Thyroid gland (tissue), 4 donors: ENCODE measurements around the gene CDC42EP4. TPM values are rescaled to one million over a fixed set of nuclear protein-coding genes. Genes with fewer than 3 reads are reported as not detected.

Experiments used
- DNase-seq, 2 donors: peaks; one replicate each; pipeline ENCODE4 v3.0.0-alpha.2; 2019
- H3K27ac ChIP-seq, 3 donors: fragments of 200-600 bp; sonication (generic); 1 replicate in 2 of 3; 2 replicates in 1 of 3; pipeline ENCODE4 v1.5.1; 2016 to 2019; ENCODE audit warnings: mild to moderate bottlenecking in 1 of 3, moderate library complexity in 1 of 3
- H3K27me3 ChIP-seq: fragments of 200-600 bp; sonication (generic); one replicate; pipeline ENCODE4 v1.5.1; 2019
- H3K36me3 ChIP-seq, 2 donors: fragments of 200-600 bp; sonication (generic); one replicate each; pipeline ENCODE4 v1.5.1; 2016 to 2019
- H3K4me1 ChIP-seq, 2 donors: fragments of 200-600 bp; sonication (generic); one replicate each; pipeline ENCODE4 v1.5.1; 2017 to 2019
- H3K4me3 ChIP-seq, 3 donors: fragments of 200-600 bp; sonication (generic); replicated peaks in 1 of 3; 1 replicate in 2 of 3; 2 replicates in 1 of 3; pipeline ENCODE4 v1.5.1; 2016; ENCODE audit warnings: mild to moderate bottlenecking in 1 of 3
- H3K9me3 ChIP-seq: fragments of 200-600 bp; sonication (generic); one replicate; pipeline ENCODE4 v1.5.1; 2017
- POLR2A ChIP-seq, 2 donors: fragments of 450-650 bp; IDR thresholded peaks; one replicate each; pipeline ENCODE4 v1.6.1; 2017; ENCODE audit warnings: antibody characterized with exemption in 2 of 2, mild to moderate bottlenecking in 2 of 2, moderate library complexity in 1 of 2
- WGBS, 2 donors: methylation state at CpG; one replicate each; pipeline ENCODE4 v1.1.5; 2017; 5-methylcytosine and 5-hydroxymethylcytosine counted together
- intact Hi-C: fragments of 100-400 bp; cut with DNase I; formaldehyde crosslinking; loops from one replicate; pipeline ENCODE4 v1.15.1; 2023
- total RNA-seq, 4 donors: library from RNA; depleted of rRNA; stranded (reverse); fragments of >200 nt; gene quantifications; one replicate each; pipeline ENCODE4 v1.2.3, GENCODE V29; 2016
- TF ChIP-seq, protein P1 (sequence below), 6 experiments: fragments of 200-600 bp in 3 of 6; fragments of 450-650 bp in 3 of 6; sonication (generic) in 3 of 6; IDR thresholded peaks; one replicate each; pipeline ENCODE4 v1.5.1; 2016 to 2019; ENCODE audit warnings: antibody characterized with exemption in 6 of 6, mild to moderate bottlenecking in 2 of 6, inconsistent platforms in 1 of 6, moderate library complexity in 1 of 6

CDC42EP4 gene
- total RNA-seq, 4 donors from 2014 or later: 68.7 to 172 (median 97.3) TPM

DNA sequence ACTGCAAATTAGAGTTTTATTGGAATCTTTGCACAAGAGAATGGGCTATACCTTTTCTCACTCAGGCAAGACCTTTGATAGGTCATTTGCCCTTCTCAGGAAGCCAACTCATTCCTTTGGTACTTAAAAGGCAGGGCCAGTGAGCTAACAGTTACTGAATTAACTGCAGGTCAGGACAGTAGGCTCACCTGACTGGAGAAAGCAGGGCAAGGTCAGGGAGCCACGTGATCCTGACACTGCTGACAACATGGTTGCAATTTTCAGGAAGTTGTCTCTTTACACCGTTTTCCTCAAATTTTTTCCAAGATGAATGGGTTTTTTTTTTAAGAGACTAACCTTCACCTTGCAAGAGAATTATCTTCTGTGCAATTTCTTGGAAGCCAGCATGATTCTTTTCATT lies 71.2 kb downstream of the CDC42EP4 start:
- Histone ChIP-seq H3K27ac (no peak overlapping the region), H3K4me3 (no peak overlapping the region), H3K36me3 (peaks cover 9 to 17% of the 10 kb centered on the region in 2 donors), H3K27me3 (no peaks in the 10 kb centered on the region), H3K9me3 (no peaks in the 10 kb centered on the region), H3K4me1 (peaks cover 0 to 16% of the 10 kb centered on the region in 2 donors)
- 78 to 80% methylated on average over 2 of the region's 2 CpGs for WGBS, 2 donors
- TF ChIP-seq, protein P1, sequence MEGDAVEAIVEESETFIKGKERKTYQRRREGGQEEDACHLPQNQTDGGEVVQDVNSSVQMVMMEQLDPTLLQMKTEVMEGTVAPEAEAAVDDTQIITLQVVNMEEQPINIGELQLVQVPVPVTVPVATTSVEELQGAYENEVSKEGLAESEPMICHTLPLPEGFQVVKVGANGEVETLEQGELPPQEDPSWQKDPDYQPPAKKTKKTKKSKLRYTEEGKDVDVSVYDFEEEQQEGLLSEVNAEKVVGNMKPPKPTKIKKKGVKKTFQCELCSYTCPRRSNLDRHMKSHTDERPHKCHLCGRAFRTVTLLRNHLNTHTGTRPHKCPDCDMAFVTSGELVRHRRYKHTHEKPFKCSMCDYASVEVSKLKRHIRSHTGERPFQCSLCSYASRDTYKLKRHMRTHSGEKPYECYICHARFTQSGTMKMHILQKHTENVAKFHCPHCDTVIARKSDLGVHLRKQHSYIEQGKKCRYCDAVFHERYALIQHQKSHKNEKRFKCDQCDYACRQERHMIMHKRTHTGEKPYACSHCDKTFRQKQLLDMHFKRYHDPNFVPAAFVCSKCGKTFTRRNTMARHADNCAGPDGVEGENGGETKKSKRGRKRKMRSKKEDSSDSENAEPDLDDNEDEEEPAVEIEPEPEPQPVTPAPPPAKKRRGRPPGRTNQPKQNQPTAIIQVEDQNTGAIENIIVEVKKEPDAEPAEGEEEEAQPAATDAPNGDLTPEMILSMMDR (IDR thresholded peaks at IDR 0.05): no peak
- TF ChIP-seq POLR2A (IDR thresholded peaks at IDR 0.05): no peak
- intact Hi-C loops: loop anchor here (10.0 kb wide), 1 partner anchor 516 kb away; no protein-coding TSS in a partner anchor
- no peak for DNase-seq

DNA sequence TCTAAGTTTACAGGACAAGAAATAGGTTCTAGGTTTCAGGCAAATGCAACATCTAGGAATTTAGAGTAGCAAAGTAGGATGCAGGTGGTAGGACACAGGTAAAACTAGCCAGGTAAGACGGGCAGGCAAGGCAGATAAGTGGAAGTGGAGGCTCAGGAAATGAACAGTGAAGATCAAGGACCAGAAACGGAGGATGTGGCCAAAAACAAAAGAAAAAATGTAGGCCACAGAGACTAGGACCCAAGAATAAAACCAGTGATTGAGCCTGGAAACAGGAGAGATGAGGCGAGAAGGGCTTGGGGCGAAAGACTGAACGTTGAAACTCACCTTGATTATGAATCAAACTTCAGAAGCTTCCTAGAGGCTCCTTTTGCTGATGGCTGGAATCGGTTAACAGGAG lies 74.1 kb downstream of the CDC42EP4 start:
- DNase-seq: no peak
- intact Hi-C loops: no loop called here
- Histone ChIP-seq H3K27ac (no peak overlapping the region), H3K4me1 (peaks cover 10 to 23% of the 10 kb centered on the region in 2 donors), H3K27me3 (no peaks in the 10 kb centered on the region), H3K4me3 (no peak overlapping the region), H3K9me3 (no peaks in the 10 kb centered on the region), H3K36me3 (peaks cover 9 to 14% of the 10 kb centered on the region in 2 donors)
- TF ChIP-seq POLR2A (IDR thresholded peaks at IDR 0.05): no peak
- TF ChIP-seq, protein P1 (IDR thresholded peaks at IDR 0.05): no peak
- 72 to 74% methylated on average over 6 of the region's 6 CpGs for WGBS, 2 donors

DNA sequence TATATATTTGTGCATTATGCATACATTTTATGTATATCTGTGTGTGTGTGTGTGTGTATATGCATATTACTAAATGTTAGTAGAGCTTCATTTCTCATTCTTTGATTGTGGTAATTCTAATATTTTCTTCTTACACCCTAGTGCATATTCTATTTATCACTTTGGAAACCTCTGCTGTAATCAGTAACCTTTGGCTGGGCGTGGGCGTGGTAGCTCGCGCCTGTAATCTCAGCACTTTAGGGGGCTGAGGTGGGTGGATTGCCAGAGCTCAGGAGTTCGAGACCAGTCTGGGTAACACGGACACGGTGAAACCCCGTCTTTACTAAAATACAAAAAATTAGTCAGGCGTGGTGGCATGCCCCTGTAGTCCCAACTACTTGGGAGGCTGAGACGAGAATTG lies 77.1 kb downstream of the CDC42EP4 start:
- Histone ChIP-seq H3K4me1 (peaks cover 14 to 31% of the 10 kb centered on the region in 2 donors), H3K36me3 (peaks cover 9 to 14% of the 10 kb centered on the region in 2 donors), H3K4me3 (no peak overlapping the region), H3K27me3 (no peaks in the 10 kb centered on the region), H3K9me3 (no peaks in the 10 kb centered on the region), H3K27ac (no peak overlapping the region)
- 87 to 91% methylated on average over 10 of the region's 10 CpGs for WGBS, 2 donors
- TF ChIP-seq, protein P1 (IDR thresholded peaks at IDR 0.05): no peak
- TF ChIP-seq POLR2A (IDR thresholded peaks at IDR 0.05): no peak
- intact Hi-C loops: loop anchor here (5.0 kb wide), 1 partner anchor 42 kb away; the partner anchor contains the start of gene COG1
- DNase-seq: no peak

Other genes with a start within 250 kb of the CDC42EP4 start
- gene SLC39A11, start 219.3 kb downstream of the CDC42EP4 start, total RNA-seq: 100 to 1,000 TPM in 2 of 4 donors, 10 to 100 TPM in 2; 55.1 to 123 (median 97.0) TPM
- 1 to 10 TPM in 2 of 4 donors, under 1 TPM in 2; 0.56 to 2.5 (median 0.99) TPM for gene SSTR2, start 147.0 kb downstream of the CDC42EP4 start, total RNA-seq
- gene COG1, start 118.9 kb downstream of the CDC42EP4 start, total RNA-seq: 10 to 100 TPM; 31.9 to 42.9 (median 37.2) TPM
- gene CPSF4L, start 50.1 kb downstream of the CDC42EP4 start, total RNA-seq: not detected